GM10248 (cell line): Measurements from ENCODE around the gene AGPAT3.

ENCODE experiments used
- CTCF ChIA-PET: fragments of 300-600 bp; sonication (Branson Sonifier 250); formaldehyde crosslinking; extraction: SDS; loops from one replicate; lab custom pipeline; 2021; ENCODE audit warnings: antibody characterized with exemption; lab: Yijun Ruan, JAX
- POLR2A ChIA-PET: fragments of 350-650 bp; sonication (Branson Sonifier 250); formaldehyde crosslinking; extraction: SDS; loops from one replicate; lab custom pipeline; 2020; ENCODE audit warnings: antibody characterized with exemption; lab: Yijun Ruan, JAX
- DNase-seq: peaks from one replicate; pipeline ENCODE4 v3.0.0; 2012; ENCODE audit errors: extremely low spot score
- TF ChIP-seq, protein P1 (sequence below): IDR thresholded peaks from 2 replicates; pipeline ENCODE4 v1.5.1; 2012; ENCODE audit warnings: mild to moderate bottlenecking, low read depth; ENCODE audit errors: extremely low read depth, missing control alignments, control extremely low read depth

Gene AGPAT3

DNA sequence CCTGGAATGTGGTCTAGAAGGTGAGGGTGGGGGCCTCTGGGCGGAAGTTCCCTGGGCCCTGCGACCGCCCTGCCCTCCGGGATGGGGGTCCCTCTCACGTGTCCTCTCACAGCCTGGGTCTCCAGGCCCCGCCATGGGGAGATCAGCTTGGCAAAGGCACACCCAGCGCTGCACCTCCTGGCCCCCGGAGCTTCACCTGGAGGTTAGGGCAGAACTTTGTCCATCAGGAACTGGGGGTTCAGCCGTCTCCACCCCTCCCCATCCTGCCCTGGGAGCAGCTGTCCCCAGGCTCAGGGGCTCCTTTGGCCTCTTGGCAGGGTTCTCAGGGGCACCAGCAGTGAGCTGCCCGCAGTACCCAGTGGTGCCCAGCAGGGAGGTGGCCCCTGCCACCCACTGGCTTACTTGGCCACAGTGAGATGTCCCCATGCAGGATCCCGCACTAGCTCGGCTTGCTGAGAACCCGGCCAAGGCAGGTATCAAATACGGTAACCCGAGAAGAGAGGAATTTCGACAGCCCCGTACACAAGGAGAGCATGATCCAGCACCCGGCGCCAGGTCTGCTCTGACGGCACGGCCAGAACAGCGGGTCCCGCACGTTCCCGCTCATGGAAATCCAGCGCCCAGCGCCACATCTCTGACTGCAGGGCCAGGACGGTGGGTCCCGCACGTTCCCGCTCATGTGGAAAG, 38.9 kb upstream of the AGPAT3 start:
- ChIA-PET CTCF (interaction anchor here (1.4 to 1.5 kb wide), 3 partner anchors 10 to 67 kb away, joined by 4 to 6 read pairs (median 4); no protein-coding TSS in a partner anchor), POLR2A (no interaction called here)
- TF ChIP-seq, protein P1, sequence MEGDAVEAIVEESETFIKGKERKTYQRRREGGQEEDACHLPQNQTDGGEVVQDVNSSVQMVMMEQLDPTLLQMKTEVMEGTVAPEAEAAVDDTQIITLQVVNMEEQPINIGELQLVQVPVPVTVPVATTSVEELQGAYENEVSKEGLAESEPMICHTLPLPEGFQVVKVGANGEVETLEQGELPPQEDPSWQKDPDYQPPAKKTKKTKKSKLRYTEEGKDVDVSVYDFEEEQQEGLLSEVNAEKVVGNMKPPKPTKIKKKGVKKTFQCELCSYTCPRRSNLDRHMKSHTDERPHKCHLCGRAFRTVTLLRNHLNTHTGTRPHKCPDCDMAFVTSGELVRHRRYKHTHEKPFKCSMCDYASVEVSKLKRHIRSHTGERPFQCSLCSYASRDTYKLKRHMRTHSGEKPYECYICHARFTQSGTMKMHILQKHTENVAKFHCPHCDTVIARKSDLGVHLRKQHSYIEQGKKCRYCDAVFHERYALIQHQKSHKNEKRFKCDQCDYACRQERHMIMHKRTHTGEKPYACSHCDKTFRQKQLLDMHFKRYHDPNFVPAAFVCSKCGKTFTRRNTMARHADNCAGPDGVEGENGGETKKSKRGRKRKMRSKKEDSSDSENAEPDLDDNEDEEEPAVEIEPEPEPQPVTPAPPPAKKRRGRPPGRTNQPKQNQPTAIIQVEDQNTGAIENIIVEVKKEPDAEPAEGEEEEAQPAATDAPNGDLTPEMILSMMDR, result no peak
- DNase-seq, result no peak

DNA sequence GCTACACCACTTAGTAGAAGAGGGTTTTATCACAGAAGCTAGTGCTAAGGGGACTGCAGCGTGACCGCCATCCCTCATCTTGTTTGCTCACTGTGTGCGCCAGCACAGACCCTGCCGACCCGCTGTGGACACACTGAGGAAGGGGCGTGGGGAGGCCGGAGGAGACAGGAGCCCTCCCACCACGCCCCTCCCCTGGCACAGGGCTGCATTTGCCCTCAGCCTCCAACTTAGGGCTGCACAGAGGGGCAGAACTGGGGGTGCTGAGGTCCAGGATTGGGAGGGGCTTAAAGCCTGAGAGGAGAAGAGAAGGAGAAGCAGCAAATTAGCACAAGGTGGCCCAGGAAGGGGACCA, 38.4 kb upstream of the AGPAT3 start:
- TF ChIP-seq, protein P1, result no peak
- POLR2A ChIA-PET, result no interaction called here
- CTCF ChIA-PET, result interaction anchor here (1.4 to 1.5 kb wide), 2 partner anchors 10 to 15 kb away, joined by 4 to 6 read pairs; no protein-coding TSS in a partner anchor
- no peak for DNase-seq

DNA sequence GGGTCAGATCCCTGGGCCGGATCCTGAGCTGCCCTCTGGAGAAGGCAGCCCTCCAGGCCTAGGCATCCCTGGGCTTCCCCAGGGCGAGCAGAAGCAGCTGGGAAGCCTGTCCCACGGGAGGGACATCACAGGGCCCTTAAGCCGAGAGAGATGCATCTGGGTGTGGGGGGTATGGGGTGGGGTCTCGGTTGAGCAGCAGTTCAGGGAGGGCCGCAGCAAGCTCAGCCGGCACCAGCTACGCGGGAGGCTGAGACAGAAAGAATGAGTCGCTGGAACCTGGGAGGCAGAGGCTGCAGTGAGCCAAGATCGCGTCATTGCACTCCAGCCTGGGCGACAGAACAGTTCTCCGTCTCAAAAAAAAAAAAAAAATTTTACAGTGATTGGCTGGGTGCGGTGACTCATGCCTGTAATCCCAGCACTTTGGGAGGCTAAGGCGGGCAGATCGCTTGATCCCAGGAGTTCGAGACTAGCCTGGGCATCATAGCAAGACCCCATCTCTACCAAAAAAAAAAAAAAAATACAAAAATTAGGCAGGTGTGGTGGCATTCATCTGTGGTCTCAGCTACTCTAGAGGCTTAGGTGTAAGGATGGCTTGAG, 37.9 kb upstream of the AGPAT3 start:
- TF ChIP-seq, protein P1, result no peak
- CTCF ChIA-PET, result interaction anchor here (1.2 to 1.4 kb wide), 3 partner anchors 9 to 47 kb away, joined by 3 to 4 read pairs (median 4); no protein-coding TSS in a partner anchor
- POLR2A ChIA-PET, result no interaction called here
- no peak for DNase-seq

DNA sequence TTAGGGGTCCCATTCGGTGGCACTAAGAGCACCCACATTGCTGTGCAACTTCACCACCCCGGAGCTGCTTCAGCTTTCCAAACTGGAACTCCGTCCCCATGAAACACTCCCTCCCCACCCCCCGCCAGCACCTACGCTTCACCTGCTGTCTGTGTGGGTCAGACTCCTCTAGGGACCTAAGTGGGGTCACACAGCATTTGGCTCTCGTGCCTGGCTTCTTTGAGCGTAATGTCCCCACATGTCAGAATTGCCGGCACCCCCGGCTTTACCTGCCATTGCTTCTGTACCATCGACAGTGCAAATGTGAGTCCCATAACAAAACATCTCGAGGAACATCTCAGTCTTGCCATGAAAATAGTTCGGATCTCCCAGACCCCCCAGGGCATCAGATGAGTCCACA, 35.9 kb upstream of the AGPAT3 start:
- ChIA-PET POLR2A (no interaction called here), CTCF (interaction anchor here (0.9 kb wide), 1 partner anchor 8 kb away, joined by 3 read pairs; no protein-coding TSS in a partner anchor)
- no peak for DNase-seq
- TF ChIP-seq, protein P1, result no peak

DNA sequence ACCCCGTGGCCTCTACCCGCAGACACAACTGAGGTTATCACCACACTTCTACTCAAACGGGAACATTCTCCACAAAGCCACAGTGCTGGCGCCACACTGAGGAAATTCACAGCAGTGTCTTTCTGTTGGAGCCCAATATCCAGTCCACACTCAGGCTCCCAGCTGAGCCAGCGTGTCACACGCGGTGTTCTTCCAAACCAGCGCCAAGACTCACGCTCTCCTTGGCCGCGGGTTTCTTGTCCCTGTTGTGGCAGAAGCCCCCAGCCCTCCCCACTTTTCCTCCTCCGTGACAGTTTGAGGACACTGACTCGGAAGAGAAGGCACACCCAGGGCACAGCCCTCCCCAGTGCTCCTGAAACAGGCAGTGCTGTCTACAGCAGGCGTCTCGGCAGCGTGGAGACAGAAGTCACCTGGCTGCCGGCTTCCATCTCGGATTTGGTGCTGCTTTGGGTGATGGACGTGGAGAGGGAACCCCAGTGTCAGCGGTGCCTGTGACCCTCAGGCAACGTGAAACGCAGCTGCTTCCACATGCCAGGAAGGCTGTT, 35.4 kb upstream of the AGPAT3 start:
- ChIA-PET CTCF (no interaction called here), POLR2A (no interaction called here)
- DNase-seq, result no peak
- TF ChIP-seq, protein P1, result no peak

DNA sequence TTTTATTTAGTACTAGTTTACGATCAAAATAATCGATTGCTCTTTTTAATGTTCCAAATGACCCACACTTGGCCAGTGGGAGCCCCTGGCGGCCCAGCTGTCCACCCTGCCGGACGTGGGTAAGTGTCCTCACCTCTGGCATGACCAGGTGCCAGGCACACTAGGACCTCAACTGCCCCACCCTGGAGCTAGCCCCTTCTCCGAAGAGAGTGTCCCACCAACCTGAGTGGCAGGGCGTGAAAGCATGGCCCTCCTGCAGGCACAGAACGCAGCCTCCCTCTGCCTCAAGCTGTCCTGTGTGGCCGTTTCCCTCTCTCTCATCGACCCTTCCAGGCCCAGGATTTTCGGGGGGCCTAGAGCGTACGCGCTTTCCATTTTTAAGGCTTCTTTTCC, 32.9 kb upstream of the AGPAT3 start:
- ChIA-PET CTCF (interaction anchor here (1.7 kb wide), 1 partner anchor 16 kb away, joined by 5 read pairs; no protein-coding TSS in a partner anchor), POLR2A (no interaction called here)
- no peak for DNase-seq
- TF ChIP-seq, protein P1, result no peak
